Trophoblast cell (in vitro differentiated cells and primary cell): ENCODE data around the gene ZBTB9.
A peak's percentile ranks its signal among the peaks of the same experiment; 100 is the strongest.

Experiments used
- DNase-seq, 2 donors: peaks; one replicate each; pipeline ENCODE4 v3.0.0-alpha.2; 2016
- H2AFZ ChIP-seq: 2 replicates; pipeline ENCODE4 v1.6.1; 2013; ENCODE audit warnings: low read length, moderate library complexity, mild to moderate bottlenecking; ENCODE audit not compliant: insufficient read depth, poor library complexity
- H2AK5ac ChIP-seq: 2 replicates; pipeline ENCODE4 v1.6.1; 2013; ENCODE audit warnings: mild to moderate bottlenecking, low read length
- H2BK120ac ChIP-seq: 2 replicates; pipeline ENCODE4 v1.6.1; 2013; ENCODE audit warnings: low read length, mild to moderate bottlenecking, moderate library complexity; ENCODE audit not compliant: insufficient read depth, poor library complexity
- H2BK12ac ChIP-seq: 2 replicates; pipeline ENCODE4 v1.6.1; 2013; ENCODE audit warnings: mild to moderate bottlenecking, low read length, moderate library complexity
- H2BK5ac ChIP-seq: 2 replicates; pipeline ENCODE4 v1.6.1; 2013; ENCODE audit warnings: low read length, low read depth, moderate library complexity, mild to moderate bottlenecking; ENCODE audit not compliant: poor library complexity
- H3K14ac ChIP-seq: 2 replicates; pipeline ENCODE4 v1.6.1; 2013; ENCODE audit warnings: mild to moderate bottlenecking, low read length
- H3K18ac ChIP-seq: 2 replicates; pipeline ENCODE4 v1.6.1; 2013; ENCODE audit warnings: mild to moderate bottlenecking, low read length
- H3K23ac ChIP-seq: 2 replicates; pipeline ENCODE4 v1.6.1; 2013; ENCODE audit warnings: low read length
- H3K27ac ChIP-seq: 2 replicates; pipeline ENCODE4 v1.5.1; 2013; ENCODE audit warnings: low read depth, mild to moderate bottlenecking, inconsistent platforms, low read length, moderate library complexity
- H3K27me3 ChIP-seq: 2 replicates; pipeline ENCODE4 v1.6.1; 2013; ENCODE audit warnings: inconsistent platforms, mild to moderate bottlenecking, low read length, moderate library complexity; ENCODE audit not compliant: insufficient read depth
- H3K36me3 ChIP-seq, 2 experiments: 1 replicate in 1 of 2; 2 replicates in 1 of 2; pipeline ENCODE4 v1.6.1; 2013; ENCODE audit warnings: low read length in 2 of 2, mild to moderate bottlenecking in 2 of 2, moderate library complexity in 1 of 2; ENCODE audit not compliant: insufficient read depth in 2 of 2, control insufficient read depth in 1 of 2
- H3K4ac ChIP-seq: 2 replicates; pipeline ENCODE4 v1.6.1; 2013; ENCODE audit warnings: low read depth, mild to moderate bottlenecking, low read length, moderate library complexity
- H3K4me1 ChIP-seq, 2 experiments: 1 replicate in 1 of 2; 2 replicates in 1 of 2; pipeline ENCODE4 v1.6.1; 2013; ENCODE audit warnings: low read length in 2 of 2, mild to moderate bottlenecking in 2 of 2, moderate library complexity in 1 of 2; ENCODE audit not compliant: insufficient read depth in 2 of 2, control insufficient read depth in 1 of 2
- H3K4me2 ChIP-seq: 2 replicates; pipeline ENCODE4 v1.6.1; 2013; ENCODE audit warnings: inconsistent platforms, mild to moderate bottlenecking, low read length, moderate library complexity
- H3K4me3 ChIP-seq: 2 replicates; pipeline ENCODE4 v1.5.1; 2013; ENCODE audit warnings: mild to moderate bottlenecking, low read depth, low read length, inconsistent platforms
- H3K79me1 ChIP-seq: one replicate; pipeline ENCODE4 v1.6.1; 2013; ENCODE audit warnings: low read length
- H3K79me2 ChIP-seq: 2 replicates; pipeline ENCODE4 v1.6.1; 2013; ENCODE audit warnings: low read length, mild to moderate bottlenecking; ENCODE audit not compliant: control insufficient read depth, insufficient read depth, poor library complexity
- H3K9ac ChIP-seq: 2 replicates; pipeline ENCODE4 v1.6.1; 2013; ENCODE audit warnings: mild to moderate bottlenecking, low read length
- H3K9me3 ChIP-seq: 2 replicates; pipeline ENCODE4 v1.6.1; 2013; ENCODE audit warnings: low read depth, mild to moderate bottlenecking, control low read depth, inconsistent platforms, low read length; ENCODE audit not compliant: insufficient read depth
- H4K12ac ChIP-seq: 2 replicates; pipeline ENCODE4 v1.6.1; 2013; ENCODE audit warnings: low read depth, mild to moderate bottlenecking, low read length, moderate library complexity
- H4K8ac ChIP-seq: 2 replicates; pipeline ENCODE4 v1.6.1; 2013; ENCODE audit warnings: low read depth, mild to moderate bottlenecking, low read length, moderate library complexity
- H4K91ac ChIP-seq: one replicate; pipeline ENCODE4 v1.6.1; 2013; ENCODE audit warnings: low read depth, mild to moderate bottlenecking, low read length, moderate library complexity
- WGBS: extraction: QIAGEN DNeasy Blood & Tissue Kit; methylation state at CpG from one replicate; pipeline ENCODE4 v1.1.7; 2013; ENCODE audit warnings: missing lambda C conversion rate; ENCODE audit not compliant: insufficient read length, insufficient coverage; ENCODE audit errors: extremely low coverage; 5-methylcytosine and 5-hydroxymethylcytosine counted together

The ZBTB9 gene

DNA sequence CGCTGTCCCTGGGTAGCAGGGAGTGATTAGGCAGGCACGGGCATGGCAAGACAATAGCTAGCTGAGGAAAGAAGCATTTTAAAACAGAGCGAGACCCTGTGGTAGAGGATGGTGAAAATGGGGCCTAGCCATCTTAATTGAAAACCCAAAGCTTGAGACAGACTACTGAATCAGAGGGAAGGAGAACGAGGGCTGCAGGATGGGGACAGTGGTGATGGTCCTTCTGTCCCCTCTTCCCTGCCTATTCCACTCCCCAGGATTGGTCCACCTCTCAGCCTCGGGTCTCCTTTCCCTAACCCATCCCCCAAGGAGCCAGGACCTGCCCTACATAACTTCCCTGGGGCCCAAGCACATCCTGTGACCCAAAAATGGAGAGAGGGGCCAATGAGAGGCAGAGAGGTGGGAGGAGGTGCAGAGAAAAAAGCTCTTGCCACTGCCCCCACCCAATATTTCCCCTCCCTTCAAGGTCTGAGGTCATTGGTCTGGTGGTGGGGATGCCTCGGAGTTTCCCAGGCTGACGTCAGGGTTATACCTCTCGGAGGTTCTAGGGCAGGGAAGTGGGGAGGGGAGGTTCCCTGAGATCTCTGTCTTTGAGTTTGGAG lies 35.6 kb upstream of the ZBTB9 start:
- peak overlapping the region; percentile 29 for H2AK5ac ChIP-seq
- peaks cover 17% of the 10 kb centered on the region for H3K79me1 ChIP-seq
- H3K23ac ChIP-seq, result no peak overlapping the region
- peak overlapping the region; percentile 22 for H3K14ac ChIP-seq
- peak overlapping the region; percentile 76 for H4K91ac ChIP-seq
- H3K79me2 ChIP-seq, result peaks cover 8% of the 10 kb centered on the region
- no peak for DNase-seq
- peak overlapping the region; percentile 22 for H3K18ac ChIP-seq
- peak overlapping the region; percentile 83 for H3K9ac ChIP-seq
- peak overlapping the region; percentile 2 for H2BK5ac ChIP-seq
- WGBS, result no CpG with 5 or more reads among the region's 8 CpGs
- peak overlapping the region; percentile 67 for H4K8ac ChIP-seq
- H2BK120ac ChIP-seq, result peak overlapping the region; percentile 63
- H3K4me3 ChIP-seq, result no peak overlapping the region
- peak overlapping the region; percentile 30 for H2AFZ ChIP-seq
- peak overlapping the region; percentile 85 for H3K27ac ChIP-seq
- peak overlapping the region; percentile 87 for H3K4me2 ChIP-seq
- H3K4me1 ChIP-seq, result peaks cover 17 to 24% of the 10 kb centered on the region in 2 experiments
- H3K9me3 ChIP-seq, result no peaks in the 10 kb centered on the region
- H3K36me3 ChIP-seq, result peaks cover 24 to 25% of the 10 kb centered on the region in 2 experiments
- peak overlapping the region; percentile 68 for H4K12ac ChIP-seq
- H2BK12ac ChIP-seq, result peak overlapping the region; percentile 29
- H3K4ac ChIP-seq, result peak overlapping the region; percentile 3
- no peaks in the 10 kb centered on the region for H3K27me3 ChIP-seq

- Histone ChIP-seq H2AFZ (peak within 1 kb of the TSS; percentile 28), H3K14ac (peak within 1 kb of the TSS; percentile 16), H3K4me1 (peaks cover 18 to 25% of the 10 kb centered on the region in 2 experiments), H3K4ac (peak within 1 kb of the TSS; percentile 3), H4K8ac (peak within 1 kb of the TSS; percentile 80), H3K79me2 (peaks cover 8% of the 10 kb centered on the region), H3K79me1 (peaks cover 17% of the 10 kb centered on the region), H2BK120ac (peak within 1 kb of the TSS; percentile 63), H3K36me3 (peaks cover 15 to 16% of the 10 kb centered on the region in 2 experiments), H3K18ac (no peak within 1 kb of the TSS), H3K9me3 (no peaks in the 10 kb centered on the region), H2BK5ac (peak within 1 kb of the TSS; percentile 14), H2AK5ac (peak within 1 kb of the TSS; percentile 48), H2BK12ac (no peak within 1 kb of the TSS), H4K91ac (peak within 1 kb of the TSS; percentile 76), H3K4me3 (no peak within 1 kb of the TSS), H3K27me3 (no peaks in the 10 kb centered on the region), H3K9ac (no peak within 1 kb of the TSS), H3K4me2 (peak within 1 kb of the TSS; percentile 87), H3K27ac (peak within 1 kb of the TSS; percentile 85), H4K12ac (peak within 1 kb of the TSS; percentile 68), H3K23ac (no peak within 1 kb of the TSS)
- DNase-seq, result no peak
- WGBS, result no CpG with 5 or more reads among the region's 22 CpGs
These were observed 34.5 kb upstream of the ZBTB9 start, which contains the start of gene SYNGAP1 for GRCh38 chr6:33419580-33420490. Gene SYNGAP1 (plus strand): TSS chr6:33420065. CDS start chr6:33420265, 200 bp downstream.

- no peak overlapping the region for H3K18ac ChIP-seq
- H3K4me1 ChIP-seq, result peaks cover 21 to 30% of the 10 kb centered on the region in 2 experiments
- H3K79me1 ChIP-seq, result peaks cover 23% of the 10 kb centered on the region
- no peak overlapping the region for H3K4ac ChIP-seq
- H4K91ac ChIP-seq, result no peak overlapping the region
- H4K8ac ChIP-seq, result peak overlapping the region; percentile 59
- no peak overlapping the region for H2AK5ac ChIP-seq
- no peak overlapping the region for H3K4me3 ChIP-seq
- H3K36me3 ChIP-seq, result peaks cover 6 to 7% of the 10 kb centered on the region in 2 experiments
- H2AFZ ChIP-seq, result no peak overlapping the region
- no peak overlapping the region for H3K9ac ChIP-seq
- H3K9me3 ChIP-seq, result no peaks in the 10 kb centered on the region
- no peak for DNase-seq
- H2BK12ac ChIP-seq, result no peak overlapping the region
- H3K4me2 ChIP-seq, result peak overlapping the region; percentile 41
- no peak overlapping the region for H2BK120ac ChIP-seq
- H3K27me3 ChIP-seq, result no peaks in the 10 kb centered on the region
- H3K79me2 ChIP-seq, result peaks cover 12% of the 10 kb centered on the region
- H3K23ac ChIP-seq, result no peak overlapping the region
- no peak overlapping the region for H3K27ac ChIP-seq
- 100% methylated on average over 2 of the region's 6 CpGs for WGBS
- no peak overlapping the region for H4K12ac ChIP-seq
- H3K14ac ChIP-seq, result no peak overlapping the region
- H2BK5ac ChIP-seq, result no peak overlapping the region
These were observed 33.7 kb upstream of the ZBTB9 start for GRCh38 chr6:33420491-33421343.

DNA sequence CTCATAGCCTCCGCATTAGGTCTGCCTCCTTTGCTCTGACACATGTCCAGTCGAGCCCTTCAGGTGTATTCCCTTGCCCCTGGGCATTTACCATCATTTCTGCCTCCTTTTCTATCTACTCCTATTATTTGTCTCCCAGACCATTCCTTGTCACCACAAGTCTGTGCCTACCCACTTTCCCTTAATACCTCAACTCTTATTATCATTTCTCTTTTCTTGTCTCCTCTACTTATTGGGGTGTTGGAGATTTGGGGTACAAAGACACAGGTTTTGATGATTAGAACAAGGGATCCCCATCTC lies 33.1 kb upstream of the ZBTB9 start:
- H3K14ac ChIP-seq, result no peak overlapping the region
- no peak overlapping the region for H3K4ac ChIP-seq
- H2BK12ac ChIP-seq, result no peak overlapping the region
- H3K79me2 ChIP-seq, result peaks cover 12% of the 10 kb centered on the region
- no peak overlapping the region for H3K23ac ChIP-seq
- peaks cover 24% of the 10 kb centered on the region for H3K79me1 ChIP-seq
- H2BK120ac ChIP-seq, result no peak overlapping the region
- H3K27ac ChIP-seq, result no peak overlapping the region
- peaks cover 3 to 4% of the 10 kb centered on the region in 2 experiments for H3K36me3 ChIP-seq
- no peak overlapping the region for H3K9ac ChIP-seq
- no peak overlapping the region for H3K18ac ChIP-seq
- no peak overlapping the region for H4K8ac ChIP-seq
- no peak overlapping the region for H2AK5ac ChIP-seq
- no peak overlapping the region for H4K12ac ChIP-seq
- H3K4me2 ChIP-seq, result no peak overlapping the region
- H3K4me3 ChIP-seq, result no peak overlapping the region
- no peak for DNase-seq
- peaks cover 18 to 26% of the 10 kb centered on the region in 2 experiments for H3K4me1 ChIP-seq
- no peak overlapping the region for H2AFZ ChIP-seq
- H2BK5ac ChIP-seq, result no peak overlapping the region
- no peaks in the 10 kb centered on the region for H3K9me3 ChIP-seq
- H4K91ac ChIP-seq, result no peak overlapping the region
- H3K27me3 ChIP-seq, result no peaks in the 10 kb centered on the region
- no CpG with 5 or more reads among the region's 2 CpGs for WGBS
